Aortic smooth muscle cell (primary cell): Measurements from ENCODE around the gene EIF4E3. TPM values are rescaled to one million over a fixed set of nuclear protein-coding genes. Genes with fewer than 3 reads are reported as not detected.

ENCODE experiments used
- total RNA-seq: library from RNA; depleted of rRNA; stranded (reverse); fragments of >200 nt; gene quantifications from 2 replicates; pipeline ENCODE4 v1.2.3, GENCODE V29; 2014

EIF4E3 gene
- 0.66 and 1.6 TPM in 2 replicates for total RNA-seq

DNA sequence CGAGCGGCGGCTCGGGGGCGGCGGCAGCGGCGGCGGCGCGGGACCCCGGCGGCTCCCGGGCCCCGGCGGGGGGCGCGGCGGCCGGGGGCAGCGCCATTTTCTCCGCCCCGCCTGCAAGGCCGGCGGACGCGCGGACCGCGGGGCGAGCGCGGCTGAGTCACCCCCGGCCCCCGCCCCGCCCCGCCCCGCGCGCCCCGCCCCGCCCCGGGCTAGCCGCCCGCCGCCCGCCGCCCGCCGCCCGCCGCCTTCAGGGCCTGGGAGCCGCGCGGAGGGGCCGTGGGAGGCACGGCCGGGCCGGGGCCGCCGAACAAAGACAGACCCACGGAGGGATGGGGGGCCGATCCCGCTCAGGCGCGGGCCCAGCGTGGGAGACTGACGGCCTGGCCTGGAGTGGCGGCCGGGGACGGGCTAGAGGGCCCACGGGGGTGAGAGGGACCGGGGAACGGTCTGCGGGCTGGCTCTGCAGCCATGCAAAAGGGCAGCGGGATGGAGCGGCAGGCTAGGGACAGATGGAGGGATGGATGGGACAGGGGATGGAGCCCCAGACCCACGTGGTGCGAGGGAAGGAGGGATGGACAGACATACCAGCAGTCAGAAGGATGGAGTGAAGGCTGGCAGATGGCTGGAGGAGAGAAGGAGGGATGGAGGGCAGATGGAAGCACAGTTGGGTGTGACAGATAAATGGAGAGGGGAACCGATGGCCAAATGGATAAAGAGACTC, at the start of gene EIF4E3:
Gene EIF4E3, minus strand, starts transcription at position 132 of the 721 bp plus-strand sequence. Its CDS starts 35 bp downstream, at position 97.

DNA sequence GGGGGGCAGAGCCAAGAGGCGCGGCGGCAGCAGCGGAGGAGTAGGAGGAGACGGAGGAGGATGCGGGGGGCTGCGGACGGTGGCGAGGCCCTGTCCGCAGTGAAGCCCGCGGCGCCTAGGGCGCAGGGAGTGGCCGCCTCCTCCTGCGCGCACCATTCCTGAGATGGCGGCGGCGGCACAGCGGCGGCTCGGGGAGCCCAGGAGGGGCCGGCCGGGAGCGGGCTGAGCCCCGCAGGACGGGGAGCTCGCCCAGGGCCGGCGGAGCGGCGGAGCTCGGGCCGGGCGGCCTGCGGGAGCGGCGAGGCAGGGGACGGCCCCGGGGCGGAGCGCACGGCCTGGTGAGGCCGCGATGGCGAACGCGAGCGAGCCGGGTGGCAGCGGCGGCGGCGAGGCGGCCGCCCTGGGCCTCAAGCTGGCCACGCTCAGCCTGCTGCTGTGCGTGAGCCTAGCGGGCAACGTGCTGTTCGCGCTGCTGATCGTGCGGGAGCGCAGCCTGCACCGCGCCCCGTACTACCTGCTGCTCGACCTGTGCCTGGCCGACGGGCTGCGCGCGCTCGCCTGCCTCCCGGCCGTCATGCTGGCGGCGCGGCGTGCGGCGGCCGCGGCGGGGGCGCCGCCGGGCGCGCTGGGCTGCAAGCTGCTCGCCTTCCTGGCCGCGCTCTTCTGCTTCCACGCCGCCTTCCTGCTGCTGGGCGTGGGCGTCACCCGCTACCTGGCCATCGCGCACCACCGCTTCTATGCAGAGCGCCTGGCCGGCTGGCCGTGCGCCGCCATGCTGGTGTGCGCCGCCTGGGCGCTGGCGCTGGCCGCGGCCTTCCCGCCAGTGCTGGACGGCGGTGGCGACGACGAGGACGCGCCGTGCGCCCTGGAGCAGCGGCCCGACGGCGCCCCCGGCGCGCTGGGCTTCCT, 28.8 kb upstream of the EIF4E3 start, which contains the start of gene GPR27:
Gene GPR27, plus strand, starts transcription at position 155 of the 909 bp plus-strand sequence. Its CDS starts 195 bp downstream, at position 350.

Other genes with a start within 250 kb of the EIF4E3 start
- gene FOXP1, start 141.7 kb downstream of the EIF4E3 start, total RNA-seq, result 57.5 and 68.7 TPM in 2 replicates
- gene GPR27, start 28.5 kb upstream of the EIF4E3 start, total RNA-seq, result 0.13 TPM in 1 of 2 replicates, not detected in the other
- not detected in 2 replicates for gene PROK2, start 59.7 kb upstream of the EIF4E3 start, total RNA-seq